GM11168 (cell line): ENCODE measurements around the gene PUS1.

Experiments
- in situ Hi-C: fragments of 300-500 bp; cut with MboI; formaldehyde crosslinking; loops from one replicate; pipeline ENCODE4 v1.12.0; 2022; ENCODE audit warnings: low sequenced_read_pairs; ENCODE audit not compliant: unreplicated experiment

The PUS1 gene

DNA sequence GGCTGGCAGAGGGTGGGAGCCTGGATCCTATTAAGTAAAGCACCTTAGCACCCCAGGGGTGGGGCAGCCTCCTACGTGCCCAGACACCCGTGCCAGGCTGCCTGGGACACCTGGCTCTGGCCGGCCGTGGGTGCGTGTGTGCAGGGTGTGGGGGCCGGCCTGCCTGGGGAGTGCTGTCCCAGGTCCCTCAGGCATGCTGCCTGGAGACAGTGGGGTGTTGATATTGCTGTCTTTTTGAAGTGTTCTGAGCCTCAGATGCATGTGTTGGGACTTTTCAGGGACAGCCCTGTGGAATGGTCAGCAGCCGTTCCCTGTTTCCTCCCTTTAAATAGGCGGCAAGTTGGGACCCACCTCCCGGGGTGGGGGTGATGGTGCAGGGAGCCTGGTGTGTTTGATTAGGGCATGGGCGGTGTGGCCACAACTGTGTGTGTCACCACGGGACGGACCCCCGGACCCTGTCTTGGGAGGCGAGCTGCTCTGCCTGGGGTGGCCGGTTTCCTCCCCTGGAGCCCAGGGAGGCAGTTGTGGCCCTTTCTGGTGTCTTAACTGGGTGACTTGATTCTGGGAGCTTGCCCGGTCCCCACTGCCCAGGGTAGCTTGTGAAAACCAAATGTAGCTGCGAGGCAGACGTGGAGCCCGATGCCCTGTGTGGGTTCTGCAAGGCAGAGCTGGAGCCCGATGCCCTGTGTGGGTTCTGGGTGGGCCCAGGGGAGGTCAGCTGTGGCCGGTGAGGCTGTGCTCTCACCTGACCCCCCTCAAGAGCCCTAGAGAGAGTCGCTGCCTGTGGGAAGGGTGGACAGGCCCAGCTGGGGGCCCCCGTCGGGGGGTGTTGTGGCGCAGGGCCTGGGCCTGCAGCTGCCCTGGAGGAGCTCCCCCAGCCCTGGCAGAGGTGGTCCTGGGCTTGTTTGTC is 26.5 kb upstream of the PUS1 start:
- in situ Hi-C loops, result no loop called here

- in situ Hi-C loops, result no loop called here
Measured at GRCh38 chr12:131903270-131904255, 25.5 kb upstream of the PUS1 start.

GRCh38 chr12:131904346-131904745 is 24.7 kb upstream of the PUS1 start:
- in situ Hi-C loops, result no loop called here

- in situ Hi-C loops, result no loop called here
Measured at GRCh38 chr12:131905081-131905629, 23.9 kb upstream of the PUS1 start.

DNA sequence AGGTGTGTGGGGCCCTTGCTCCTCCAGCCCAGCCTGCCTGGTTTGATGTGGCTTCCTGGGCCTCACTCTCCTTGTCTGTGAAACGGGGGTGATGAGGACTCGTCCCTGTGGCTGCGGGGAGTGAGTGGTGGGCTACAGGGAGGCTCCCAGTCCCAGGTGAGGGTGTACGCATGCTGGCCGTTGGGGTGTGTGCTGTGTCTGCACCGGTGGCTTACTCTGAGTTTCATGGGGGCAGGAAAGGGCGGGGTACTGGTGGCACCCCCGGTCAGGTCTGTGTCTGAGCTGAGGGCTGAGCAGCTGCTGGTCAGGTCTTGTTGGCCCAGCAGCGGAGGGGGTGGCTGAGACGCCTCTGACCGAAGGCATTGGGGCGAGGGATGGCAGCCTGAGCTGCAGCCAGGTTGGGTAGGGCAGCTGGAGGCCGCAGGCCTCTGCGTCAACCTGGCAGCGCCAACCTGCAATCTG is 23.4 kb upstream of the PUS1 start:
- in situ Hi-C loops, result no loop called here

GRCh38 chr12:131907379-131908091 is 21.5 kb upstream of the PUS1 start:
- in situ Hi-C loops, result no loop called here

DNA sequence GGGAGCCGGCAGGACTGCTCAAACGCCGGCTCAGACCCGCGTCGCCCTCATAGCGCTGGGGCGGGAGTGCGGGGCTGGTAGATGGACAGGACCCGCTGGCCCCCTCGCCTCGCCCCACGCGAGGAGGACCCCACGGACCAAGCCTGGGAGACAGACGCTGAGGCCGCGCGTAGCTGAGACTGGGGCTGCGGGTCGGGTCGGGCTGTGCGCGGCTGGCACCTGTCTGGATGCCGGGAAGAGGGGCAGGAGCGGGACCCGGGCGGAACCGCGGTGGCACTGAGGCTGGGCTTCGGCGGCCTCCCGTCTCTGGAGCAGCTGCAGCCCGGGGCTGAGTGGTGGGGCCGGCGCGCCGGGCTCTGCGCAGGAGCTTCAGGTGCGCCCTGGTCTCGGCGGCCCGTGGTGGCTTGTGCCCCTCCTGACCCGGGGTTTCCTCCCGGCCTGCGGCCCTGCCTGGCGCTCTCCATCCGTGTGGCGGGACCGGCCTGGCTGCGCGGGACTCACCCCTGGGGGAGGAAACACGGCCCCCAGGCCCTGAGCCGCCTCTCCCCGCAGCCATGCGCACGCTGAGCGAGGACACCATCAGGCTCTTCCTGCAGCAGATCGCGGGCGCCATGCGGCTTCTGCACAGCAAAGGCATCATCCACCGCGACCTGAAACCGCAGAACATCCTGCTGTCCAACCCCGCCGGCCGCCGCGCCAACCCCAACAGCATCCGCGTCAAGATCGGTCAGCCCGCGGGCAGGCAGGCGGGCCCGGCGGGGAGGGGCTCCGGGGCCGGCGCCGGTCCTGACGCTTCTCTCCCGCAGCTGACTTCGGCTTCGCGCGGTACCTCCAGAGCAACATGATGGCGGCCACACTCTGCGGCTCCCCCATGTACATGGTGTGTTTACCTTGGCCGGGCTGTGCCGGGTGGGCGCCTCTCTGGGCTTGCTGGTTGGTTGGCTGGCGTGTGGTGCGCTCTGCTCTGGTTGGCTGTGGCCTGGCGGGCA is 20.7 kb upstream of the PUS1 start:
- in situ Hi-C loops, result no loop called here

DNA sequence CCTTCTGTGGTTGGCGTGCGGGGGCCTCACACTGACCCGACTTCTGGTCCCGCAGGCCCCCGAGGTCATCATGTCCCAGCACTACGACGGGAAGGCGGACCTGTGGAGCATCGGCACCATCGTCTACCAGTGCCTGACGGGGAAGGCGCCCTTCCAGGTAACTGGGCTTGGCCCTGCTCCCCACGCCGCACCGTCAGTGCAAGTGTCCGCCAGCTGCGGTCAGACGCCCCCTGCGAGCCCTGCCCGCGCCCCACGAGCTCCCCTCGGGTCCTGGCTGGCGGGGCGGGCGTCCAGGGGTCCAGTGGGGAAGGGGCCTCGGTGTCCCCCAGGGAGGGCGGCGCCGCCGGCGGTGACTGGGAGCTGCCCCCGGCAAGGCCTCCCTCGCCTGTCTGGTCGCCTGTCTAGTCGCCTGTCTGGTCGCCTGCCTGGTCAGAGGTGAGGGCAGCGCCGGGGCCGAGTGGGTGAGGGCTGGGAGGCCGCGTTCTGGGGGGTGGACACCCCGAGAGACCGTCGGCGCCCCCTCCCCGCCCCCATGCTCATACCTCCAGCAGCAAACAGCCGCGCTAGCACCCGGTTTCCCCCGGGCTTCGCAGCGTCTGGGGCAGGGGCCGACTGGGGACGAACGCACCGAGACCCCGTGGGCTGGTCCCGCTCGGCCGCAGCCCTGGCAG is 19.9 kb upstream of the PUS1 start:
- in situ Hi-C loops, result no loop called here

- in situ Hi-C loops, result no loop called here
Measured at GRCh38 chr12:131909752-131910219, 19.3 kb upstream of the PUS1 start.

GRCh38 chr12:131910302-131911027 is 18.6 kb upstream of the PUS1 start:
- in situ Hi-C loops, result no loop called here

GRCh38 chr12:131911028-131911650 is 17.9 kb upstream of the PUS1 start:
- in situ Hi-C loops, result no loop called here

DNA sequence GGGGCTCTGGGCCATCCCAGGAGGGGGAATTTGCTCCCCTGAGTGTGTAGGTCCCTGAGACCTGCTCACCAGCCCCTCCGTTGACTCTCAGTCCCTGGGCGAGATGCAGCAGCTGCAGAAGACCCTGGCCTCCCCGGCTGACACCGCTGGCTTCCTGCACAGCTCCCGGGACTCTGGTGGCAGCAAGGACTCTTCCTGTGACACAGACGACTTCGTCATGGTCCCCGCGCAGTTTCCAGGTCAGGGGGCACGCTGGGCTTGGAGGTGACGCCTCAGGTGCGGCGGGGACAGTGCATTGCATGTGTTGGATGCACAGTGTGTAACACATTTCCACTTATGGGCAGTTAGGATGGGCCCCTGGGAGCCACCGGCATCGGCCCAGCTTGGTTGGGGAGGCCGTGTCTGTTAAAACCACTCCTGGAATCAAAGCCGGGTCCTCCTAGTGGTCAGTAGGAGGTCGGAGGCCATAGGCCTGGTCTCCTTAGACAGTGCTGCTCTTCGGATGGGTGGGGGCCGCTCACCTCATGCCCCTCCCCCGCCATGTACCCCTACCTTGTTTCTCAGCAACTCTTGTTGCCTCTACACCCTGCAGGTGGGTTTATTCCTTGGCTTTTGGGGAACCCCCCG is 17.1 kb upstream of the PUS1 start:
- in situ Hi-C loops, result no loop called here

- in situ Hi-C loops, result no loop called here
Measured at GRCh38 chr12:131912518-131913274, 16.4 kb upstream of the PUS1 start.

DNA sequence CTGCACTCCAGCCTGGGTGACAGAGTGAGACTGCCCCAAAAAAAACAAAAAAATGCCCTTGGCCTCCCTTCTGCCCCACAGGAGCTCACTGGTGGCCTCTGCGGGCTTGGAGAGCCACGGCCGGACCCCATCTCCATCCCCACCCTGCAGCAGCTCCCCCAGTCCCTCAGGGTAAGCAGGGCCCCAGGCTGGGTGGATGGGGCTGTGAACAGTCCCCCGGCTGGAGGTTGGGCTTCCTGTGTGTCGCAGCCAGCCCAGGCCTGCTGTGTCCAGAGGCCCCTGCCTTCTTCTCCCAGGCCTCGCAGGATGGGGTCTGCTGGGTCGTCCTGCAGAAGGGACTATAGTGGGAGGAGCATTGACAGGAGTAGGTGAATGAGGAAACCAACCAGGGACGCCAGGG is 15.4 kb upstream of the PUS1 start:
- in situ Hi-C loops, result no loop called here

DNA sequence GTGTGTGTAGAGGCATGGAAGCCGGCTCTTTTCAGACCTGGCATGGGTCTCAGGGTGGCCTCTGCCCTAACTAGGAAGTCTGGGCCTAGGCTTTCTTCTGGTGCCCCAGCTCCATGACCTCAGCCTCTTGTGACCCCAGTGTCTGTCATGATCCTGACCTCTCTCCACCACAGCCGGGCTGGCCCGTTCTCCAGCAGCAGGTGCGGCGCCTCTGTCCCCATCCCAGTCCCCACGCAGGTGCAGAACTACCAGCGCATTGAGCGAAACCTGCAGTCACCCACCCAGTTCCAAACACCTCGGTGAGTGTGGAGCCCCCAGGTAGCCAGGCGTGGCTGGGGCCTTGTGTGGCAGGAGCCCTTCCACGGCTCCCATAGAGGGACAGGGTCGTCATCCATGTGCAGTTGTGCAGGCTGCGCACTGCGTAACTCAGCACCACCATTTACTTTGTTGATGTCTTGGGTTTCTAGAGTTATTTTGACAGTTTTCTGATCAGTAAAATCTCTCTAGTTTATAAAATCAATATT is 14.8 kb upstream of the PUS1 start:
- in situ Hi-C loops, result no loop called here
